Vagina (tissue), 2 donors: ENCODE data around the gene VPS37C.

ENCODE experiments used
- POLR2A ChIP-seq, 2 donors: fragments of 450-650 bp; IDR thresholded peaks; one replicate each; pipeline ENCODE4 v1.6.1; 2017; ENCODE audit warnings: antibody characterized with exemption in 2 of 2, mild to moderate bottlenecking in 2 of 2, moderate library complexity in 2 of 2
- POLR2AphosphoS5 ChIP-seq, 2 donors: sonication (generic); formaldehyde crosslinking; IDR thresholded peaks; one replicate each; pipeline ENCODE4 v1.9.0; 2017; ENCODE audit warnings: antibody characterized with exemption in 2 of 2, mild to moderate bottlenecking in 2 of 2, low read depth in 1 of 2; ENCODE audit not compliant: insufficient read depth in 1 of 2
- TF ChIP-seq, protein P1 (sequence below), 3 experiments: fragments of 450-650 bp in 2 of 3; fragments of 200-600 bp in 1 of 3; sonication (generic) in 1 of 3; IDR thresholded peaks; one replicate each; pipeline ENCODE4 v1.5.1; 2017 to 2019; ENCODE audit warnings: antibody characterized with exemption in 3 of 3, mild to moderate bottlenecking in 2 of 3, moderate library complexity in 2 of 3

- TF ChIP-seq, protein P1, sequence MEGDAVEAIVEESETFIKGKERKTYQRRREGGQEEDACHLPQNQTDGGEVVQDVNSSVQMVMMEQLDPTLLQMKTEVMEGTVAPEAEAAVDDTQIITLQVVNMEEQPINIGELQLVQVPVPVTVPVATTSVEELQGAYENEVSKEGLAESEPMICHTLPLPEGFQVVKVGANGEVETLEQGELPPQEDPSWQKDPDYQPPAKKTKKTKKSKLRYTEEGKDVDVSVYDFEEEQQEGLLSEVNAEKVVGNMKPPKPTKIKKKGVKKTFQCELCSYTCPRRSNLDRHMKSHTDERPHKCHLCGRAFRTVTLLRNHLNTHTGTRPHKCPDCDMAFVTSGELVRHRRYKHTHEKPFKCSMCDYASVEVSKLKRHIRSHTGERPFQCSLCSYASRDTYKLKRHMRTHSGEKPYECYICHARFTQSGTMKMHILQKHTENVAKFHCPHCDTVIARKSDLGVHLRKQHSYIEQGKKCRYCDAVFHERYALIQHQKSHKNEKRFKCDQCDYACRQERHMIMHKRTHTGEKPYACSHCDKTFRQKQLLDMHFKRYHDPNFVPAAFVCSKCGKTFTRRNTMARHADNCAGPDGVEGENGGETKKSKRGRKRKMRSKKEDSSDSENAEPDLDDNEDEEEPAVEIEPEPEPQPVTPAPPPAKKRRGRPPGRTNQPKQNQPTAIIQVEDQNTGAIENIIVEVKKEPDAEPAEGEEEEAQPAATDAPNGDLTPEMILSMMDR (IDR thresholded peaks at IDR 0.05) = no peak
- no peak for TF ChIP-seq POLR2A (IDR thresholded peaks at IDR 0.05)
- no peak for TF ChIP-seq POLR2AphosphoS5 (IDR thresholded peaks at IDR 0.05; ENCODE audit: insufficient read depth in 1 of 2, low read depth in 1 of 2)
Measured at GRCh38 chr11:61111050-61111435, 50.2 kb downstream of the VPS37C start.
